Lung (tissue), 12 donors: Measurements from ENCODE around the gene KRTAP12-2. TPM values are rescaled to one million over a fixed set of nuclear protein-coding genes. Genes with fewer than 3 reads are reported as not detected.
"Not testable (repeated sequence)": the region's sequence is repeated elsewhere in the genome, so short reads cannot be mapped to it uniquely, and the experiment has no call there.

Experiments used
- ATAC-seq: fragments of 200-7000 bp; cut with Tn5 transposase; one replicate; pipeline ENCODE4 v1.9.1; 2020; ENCODE audit warnings: moderate number of reproducible peaks; ENCODE audit not compliant: insufficient read depth, low FRiP score
- DNase-seq, 3 donors: peaks; one replicate each; pipeline ENCODE4 v3.0.0-alpha.2; 2013 to 2017
- H3K27ac ChIP-seq, 2 donors: one replicate each; pipeline ENCODE4 v1.5.1; 2013; ENCODE audit warnings: mild to moderate bottlenecking in 2 of 2, moderate library complexity in 2 of 2, control low read depth in 1 of 2, inconsistent platforms in 1 of 2, low read depth in 1 of 2, low read length in 1 of 2
- H3K27me3 ChIP-seq, 3 donors: one replicate each; pipeline ENCODE4 v1.5.1; 2013; ENCODE audit warnings: low read length in 2 of 3; ENCODE audit not compliant: control insufficient read depth in 3 of 3, insufficient read depth in 3 of 3
- H3K36me3 ChIP-seq, 4 donors: one replicate each; pipeline ENCODE4 v1.5.1; 2013; ENCODE audit warnings: low read length in 4 of 4, mild to moderate bottlenecking in 1 of 4, moderate library complexity in 1 of 4; ENCODE audit not compliant: control insufficient read depth in 4 of 4, insufficient read depth in 4 of 4
- H3K4me1 ChIP-seq, 5 donors: one replicate each; pipeline ENCODE4 v1.5.1; 2013; ENCODE audit warnings: low read length in 5 of 5, mild to moderate bottlenecking in 2 of 5, moderate library complexity in 1 of 5; ENCODE audit not compliant: control insufficient read depth in 5 of 5, insufficient read depth in 5 of 5
- H3K4me3 ChIP-seq: one replicate; pipeline ENCODE4 v1.5.1; 2013; ENCODE audit warnings: mild to moderate bottlenecking, control low read depth, moderate library complexity
- H3K9ac ChIP-seq, 2 donors: one replicate each; pipeline ENCODE4 v1.5.1; 2013; ENCODE audit warnings: low read length in 2 of 2, control low read depth in 1 of 2; ENCODE audit not compliant: insufficient read depth in 1 of 2
- H3K9me3 ChIP-seq, 4 donors: one replicate each; pipeline ENCODE4 v1.5.1; 2013; ENCODE audit warnings: low read length in 3 of 4, mild to moderate bottlenecking in 1 of 4, moderate library complexity in 1 of 4; ENCODE audit not compliant: control insufficient read depth in 4 of 4, insufficient read depth in 3 of 4
- CTCF ChIP-seq: IDR thresholded peaks from 2 replicates; pipeline ENCODE4 v1.5.1; 2012; ENCODE audit warnings: mild to moderate bottlenecking; ENCODE audit errors: control extremely low read depth, extremely low read depth
- WGBS, 2 donors: extraction: QIAGEN DNeasy Blood & Tissue Kit; methylation state at CpG; one replicate each; pipeline ENCODE4 v1.1.7; 2013; 5-methylcytosine and 5-hydroxymethylcytosine counted together
- polyA plus RNA-seq, 2 donors: library from polyadenylated mRNA; stranded (reverse); fragments of 200-250 nt; gene quantifications; one replicate each; pipeline ENCODE4 v1.2.1, GENCODE V29; 2013
- total RNA-seq, 2 donors: library from RNA; depleted of rRNA in 1 of 2; stranded (reverse); fragments of >200 nt in 1 of 2; gene quantifications; one replicate each; pipeline ENCODE4 v1.2.1, GENCODE V29; 2014 to 2021
- donor health status: control.
- donor health status: control.
- donor health status: Bipolar disorder and iron deficiency.
- donor health status: healthy.
- donor health status: DM: yes; HTN: yes; CAD: no.

The KRTAP12-2 gene
- total and polyA plus RNA-seq, 4 donors, result not detected

- 84 to 91% methylated on average over 18 of the region's 18 CpGs for WGBS, 2 donors
- H3K9ac ChIP-seq, result no peak overlapping the region
- no peak overlapping the region for H3K27ac ChIP-seq
- peaks cover 0 to 6% (median 0%) of the 10 kb centered on the region in 4 donors for H3K9me3 ChIP-seq
- no peaks in the 10 kb centered on the region for H3K36me3 ChIP-seq
- ATAC-seq, result no peak
- TF ChIP-seq CTCF, result no peak
- H3K4me1 ChIP-seq, result no peaks in the 10 kb centered on the region
- no peaks in the 10 kb centered on the region for H3K27me3 ChIP-seq
- DNase-seq, result peak in 1 of 3 donors; percentile 55
- H3K4me3 ChIP-seq, result no peak overlapping the region
Measured at GRCh38 chr21:44649521-44650100, 17.1 kb downstream of the KRTAP12-2 start.

- Histone ChIP-seq H3K36me3 (no peaks in the 10 kb centered on the region), H3K9me3 (peaks cover 0 to 7% (median 2%) of the 10 kb centered on the region in 4 donors), H3K27ac (no peak overlapping the region), H3K9ac (no peak overlapping the region), H3K4me3 (no peak overlapping the region), H3K27me3 (no peaks in the 10 kb centered on the region), H3K4me1 (no peaks in the 10 kb centered on the region)
- DNase-seq (peak in 1 of 3 donors; percentile 10), ATAC-seq (no peak)
- TF ChIP-seq CTCF, result no peak
- 75 to 85% methylated on average over 33 of the region's 33 CpGs for WGBS, 2 donors
Measured at GRCh38 chr21:44648557-44649311, 18.0 kb downstream of the KRTAP12-2 start.

GRCh38 chr21:44647222-44647552, 19.5 kb downstream of the KRTAP12-2 start:
- Histone ChIP-seq H3K36me3 (no peaks in the 10 kb centered on the region), H3K9me3 (peaks cover 0 to 7% (median 3%) of the 10 kb centered on the region in 4 donors), H3K27ac (no peak overlapping the region), H3K4me3 (no peak overlapping the region), H3K4me1 (no peaks in the 10 kb centered on the region), H3K27me3 (no peaks in the 10 kb centered on the region), H3K9ac (no peak overlapping the region)
- no peak for TF ChIP-seq CTCF
- DNase-seq (no peak), ATAC-seq (no peak)
- WGBS, 2 donors, result 61 to 69% methylated on average over 8 of the region's 8 CpGs

GRCh38 chr21:44646366-44647221, 20.1 kb downstream of the KRTAP12-2 start, which contains the start of gene KRTAP10-11:
KRTAP10-11 (plus strand) TSS chr21:44646414; CDS start chr21:44646459, 45 bp downstream.
- DNase-seq, result not testable (repeated sequence)

More at GRCh38 chr21:44646366-44647221, 20.1 kb downstream of the KRTAP12-2 start, which contains the start of gene KRTAP10-11:
- H3K9me3 ChIP-seq, H3K4me1 ChIP-seq, H3K27me3 ChIP-seq, ATAC-seq, H3K36me3 ChIP-seq, H3K9ac ChIP-seq, H3K27ac ChIP-seq, H3K4me3 ChIP-seq: not testable (repeated sequence)
- WGBS, 2 donors, result 75 to 80% methylated on average over 21 of the region's 21 CpGs
